GM21576 (cell line): Measurements from ENCODE around the gene DHRS11.
A peak's percentile ranks its signal among the peaks of the same experiment; 100 is the strongest.

Source experiments
- ATAC-seq: cut with Tn5 transposase; IDR thresholded peaks from one replicate; pipeline ENCODE4 v1.9.1; 2021; ENCODE audit warnings: mild to moderate bottlenecking, moderate library complexity; ENCODE audit not compliant: unreplicated experiment

Gene DHRS11, protein sequence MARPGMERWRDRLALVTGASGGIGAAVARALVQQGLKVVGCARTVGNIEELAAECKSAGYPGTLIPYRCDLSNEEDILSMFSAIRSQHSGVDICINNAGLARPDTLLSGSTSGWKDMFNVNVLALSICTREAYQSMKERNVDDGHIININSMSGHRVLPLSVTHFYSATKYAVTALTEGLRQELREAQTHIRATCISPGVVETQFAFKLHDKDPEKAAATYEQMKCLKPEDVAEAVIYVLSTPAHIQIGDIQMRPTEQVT

DNA sequence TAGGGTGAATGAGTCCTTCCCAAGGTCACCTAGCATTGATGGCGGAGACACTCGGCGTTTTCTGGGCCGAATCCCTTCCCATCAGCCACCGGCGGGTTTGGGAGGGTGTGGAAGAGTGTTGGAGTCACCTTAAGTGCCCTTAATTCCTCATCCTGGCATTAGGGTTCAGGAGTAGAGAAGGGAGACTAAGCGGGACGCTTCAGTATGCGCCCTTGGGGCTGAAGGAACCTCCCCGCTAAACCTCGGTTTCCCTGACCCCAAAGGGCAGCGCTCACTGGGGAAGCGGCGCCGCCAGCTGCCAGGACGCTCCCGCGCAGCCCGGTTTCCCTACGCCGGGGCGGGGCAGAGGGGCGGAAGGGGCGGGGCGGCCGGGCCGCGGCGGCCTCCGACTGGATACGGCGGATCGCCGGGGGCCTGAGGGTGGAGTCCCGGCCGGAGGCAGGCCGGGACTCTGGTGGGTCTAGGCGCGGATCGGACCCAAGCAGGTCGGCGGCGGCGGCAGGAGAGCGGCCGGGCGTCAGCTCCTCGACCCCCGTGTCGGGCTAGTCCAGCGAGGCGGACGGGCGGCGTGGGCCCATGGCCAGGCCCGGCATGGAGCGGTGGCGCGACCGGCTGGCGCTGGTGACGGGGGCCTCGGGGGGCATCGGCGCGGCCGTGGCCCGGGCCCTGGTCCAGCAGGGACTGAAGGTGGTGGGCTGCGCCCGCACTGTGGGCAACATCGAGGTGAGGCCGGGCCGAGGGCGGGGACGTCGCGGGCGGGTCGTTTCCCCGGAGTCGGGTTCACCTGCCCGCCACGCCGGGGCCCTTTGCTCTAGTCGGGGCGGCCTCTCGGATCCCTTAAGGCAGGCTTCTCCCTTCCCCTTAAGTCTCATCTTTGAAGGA, at the start of gene DHRS11:
DHRS11 (plus strand) TSS at position 446 of the 882 bp plus-strand sequence; CDS start at position 577, 131 bp downstream.
- peak; percentile 57 for ATAC-seq

DNA sequence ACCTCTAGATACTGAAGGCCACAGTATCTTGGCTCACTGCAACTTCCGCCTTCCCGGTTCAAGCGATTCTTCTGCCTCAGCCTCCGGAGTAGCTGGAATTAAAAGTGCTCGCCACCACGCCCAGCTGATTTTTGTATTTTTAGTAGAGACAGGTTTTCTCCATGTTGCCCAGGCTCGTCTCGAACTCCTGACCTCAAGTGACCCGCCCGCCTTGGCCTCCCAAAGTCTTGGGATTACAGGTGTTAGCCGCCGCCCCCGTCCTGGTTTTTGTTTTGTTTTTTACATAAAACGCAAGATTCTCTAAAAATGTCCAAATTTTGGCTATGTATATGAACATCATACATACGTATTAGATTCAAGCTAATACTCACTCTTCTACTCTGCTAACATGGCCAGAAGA, 48.9 kb upstream of the DHRS11 start:
- no peak for ATAC-seq

DNA sequence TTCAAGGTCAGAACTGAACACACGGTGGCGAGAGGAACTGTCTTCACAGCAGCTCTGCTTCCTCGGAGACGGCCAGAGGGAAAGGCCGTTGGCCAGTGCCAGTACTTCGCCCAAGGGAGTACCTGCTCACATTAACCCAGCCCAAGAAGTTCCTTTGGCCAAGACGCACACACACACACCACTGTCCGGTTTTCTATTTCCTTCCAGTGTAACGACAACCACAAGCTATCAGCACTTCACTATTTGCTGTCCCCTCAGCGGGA, 47.7 kb upstream of the DHRS11 start:
- peak; percentile 15 for ATAC-seq

DNA sequence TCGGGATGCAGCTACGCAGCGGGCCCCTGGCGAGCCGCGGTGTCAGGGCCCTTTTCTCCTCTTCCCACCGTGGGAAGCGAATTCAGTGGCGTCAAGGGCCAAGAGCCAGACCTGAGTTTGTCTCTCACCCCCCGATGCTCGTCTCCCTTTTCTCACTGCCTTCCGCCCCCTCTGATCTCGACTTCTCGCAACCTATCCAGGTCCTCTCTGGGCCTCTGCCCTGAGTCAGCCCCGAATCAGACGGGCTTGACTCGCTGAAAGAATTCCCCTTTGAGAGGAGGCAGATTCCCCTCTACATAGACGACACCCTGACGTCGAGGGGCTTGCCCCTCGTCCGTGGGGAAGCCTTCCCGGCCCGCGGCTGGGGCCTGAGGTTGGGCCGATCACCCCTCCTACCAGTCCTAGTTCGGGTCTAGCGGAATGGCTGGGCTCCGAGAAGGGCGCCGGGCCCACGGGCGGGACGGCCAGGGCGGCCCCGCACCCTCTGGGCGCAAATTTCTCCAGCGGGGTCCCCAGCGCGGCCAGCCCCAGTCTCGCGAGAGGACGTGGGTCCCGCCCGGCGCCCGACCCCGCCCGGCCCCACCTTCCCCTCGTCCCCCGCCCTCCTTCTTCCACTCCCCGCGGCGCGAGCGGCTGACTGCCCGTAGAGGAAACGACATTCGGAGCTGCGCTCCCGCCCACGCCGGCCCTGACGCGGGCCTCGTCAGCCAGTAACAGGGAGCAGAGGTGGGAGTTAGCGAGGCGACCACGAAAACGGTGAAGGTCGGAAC, 47.2 kb upstream of the DHRS11 start, which contains the start of gene GGNBP2:
GGNBP2 (plus strand) TSS at position 613 of the 770 bp plus-strand sequence. CDS start 806 bp downstream, outside the sequence.
- ATAC-seq, result peak; percentile 37

DNA sequence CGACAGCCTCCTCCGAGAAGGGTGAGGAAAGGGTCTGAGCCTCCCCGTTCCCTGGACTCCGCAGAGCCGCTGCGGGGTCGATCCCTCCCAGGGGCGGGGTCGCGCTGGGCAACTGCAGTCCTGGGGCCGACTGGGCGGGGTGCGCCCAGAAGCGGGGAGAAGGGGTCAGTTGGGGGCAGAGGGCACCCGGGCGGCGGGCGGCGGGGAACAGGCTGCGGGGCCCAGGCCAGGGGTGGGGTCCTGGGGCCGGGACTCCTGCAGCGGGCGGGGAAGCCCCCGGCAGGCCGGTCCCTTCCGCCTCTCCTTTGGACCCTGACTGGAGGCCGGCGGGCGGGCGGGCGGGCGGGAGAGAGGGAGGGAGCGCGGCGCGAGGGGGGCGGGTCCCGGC, 46.6 kb upstream of the DHRS11 start:
- ATAC-seq, result peak; percentile 22

DNA sequence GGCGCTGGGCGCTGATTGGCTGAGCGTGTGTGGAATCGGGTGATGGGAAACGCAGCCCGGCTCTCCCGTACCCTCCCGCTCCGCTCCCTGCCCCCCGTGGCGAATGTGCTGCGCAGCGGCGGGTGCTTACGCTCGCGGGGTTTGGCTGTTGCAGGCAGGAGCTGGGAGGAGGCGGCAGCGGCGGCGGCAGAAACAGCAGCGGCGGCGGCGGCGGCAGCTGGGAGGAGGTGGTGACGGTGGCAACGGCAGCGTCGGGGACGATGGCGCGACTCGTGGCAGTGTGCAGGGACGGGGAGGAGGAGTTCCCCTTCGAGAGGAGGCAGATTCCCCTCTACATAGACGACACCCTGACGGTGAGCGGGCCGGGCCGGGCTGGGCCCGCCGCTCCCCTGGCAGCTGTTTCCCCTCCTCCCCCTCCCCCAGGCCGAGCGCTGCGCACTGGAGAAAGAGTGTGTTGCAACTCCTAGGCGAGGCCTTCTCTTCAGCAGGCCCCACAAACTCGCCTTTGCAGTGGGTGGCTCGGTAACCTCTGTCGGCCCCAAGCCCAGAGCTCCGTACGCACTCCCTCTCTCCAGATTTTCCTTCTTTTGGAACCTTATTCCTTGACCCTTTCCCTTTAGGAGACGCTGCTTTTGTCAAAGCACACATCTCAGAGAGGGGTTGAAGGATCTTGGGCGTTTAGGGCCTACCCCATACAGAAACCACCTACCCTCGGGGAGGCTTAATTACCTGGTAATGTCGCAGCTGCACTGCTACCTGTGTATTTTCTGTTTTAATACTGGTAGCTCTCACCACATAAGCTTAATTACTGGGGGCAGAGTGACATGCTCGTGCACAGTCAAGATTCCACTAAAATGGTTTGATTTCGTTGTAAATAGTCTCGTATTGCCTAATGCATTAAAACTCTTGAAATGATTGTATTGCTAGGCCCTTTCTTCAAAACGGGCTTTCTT, 45.9 kb upstream of the DHRS11 start:
- peak; percentile 69 for ATAC-seq

DNA sequence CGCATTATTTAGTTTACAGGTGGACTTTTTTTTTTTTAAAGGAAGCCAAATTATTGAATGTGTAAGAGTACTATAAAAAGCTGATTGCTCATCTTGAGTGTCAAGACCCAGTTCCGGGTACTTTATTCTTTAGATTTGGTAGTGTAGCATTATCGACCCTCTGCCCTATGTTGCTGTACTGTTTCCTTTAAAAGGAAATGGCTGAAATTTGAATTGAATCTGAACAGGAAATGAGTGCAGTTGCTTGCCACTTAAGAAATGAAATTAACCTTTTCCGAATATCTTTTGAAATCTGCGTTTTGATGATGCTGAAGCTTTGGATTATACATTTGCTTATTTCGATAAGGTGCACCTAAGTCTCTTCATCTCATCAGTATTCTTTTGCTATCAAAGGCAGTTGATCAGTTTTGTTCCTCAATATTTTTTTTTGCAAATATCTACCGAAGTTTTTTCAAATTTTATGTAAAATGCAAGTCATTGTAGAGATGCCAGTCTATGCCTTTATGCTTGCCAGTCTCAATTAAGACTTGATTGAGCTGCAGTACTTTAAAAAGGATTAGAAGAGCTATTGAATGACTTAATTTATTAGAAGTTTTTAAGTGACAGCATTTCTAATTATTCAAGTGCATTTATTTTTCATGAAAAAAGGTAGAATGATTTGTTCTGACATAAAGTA, 45.1 kb upstream of the DHRS11 start:
- ATAC-seq, result no peak

DNA sequence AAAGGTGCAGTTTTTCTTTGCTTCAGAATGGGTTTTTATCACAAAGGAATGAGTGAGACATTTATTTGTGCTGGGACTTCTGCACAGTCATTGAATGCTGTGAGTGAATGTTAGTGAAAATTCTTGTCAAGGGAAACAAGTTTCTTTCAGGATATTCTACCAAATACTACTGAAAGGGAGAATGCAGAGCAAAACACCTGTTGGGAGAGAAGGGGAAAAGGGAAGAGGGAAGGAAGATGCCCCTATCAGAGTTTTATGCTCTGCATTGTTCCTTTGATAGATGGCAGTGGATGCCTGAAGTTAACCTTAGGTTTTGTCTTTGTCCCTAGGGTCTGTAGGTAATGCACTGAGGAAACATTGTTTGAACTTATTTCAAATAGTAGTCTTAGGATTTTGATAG, 43.9 kb upstream of the DHRS11 start:
- ATAC-seq, result no peak

DNA sequence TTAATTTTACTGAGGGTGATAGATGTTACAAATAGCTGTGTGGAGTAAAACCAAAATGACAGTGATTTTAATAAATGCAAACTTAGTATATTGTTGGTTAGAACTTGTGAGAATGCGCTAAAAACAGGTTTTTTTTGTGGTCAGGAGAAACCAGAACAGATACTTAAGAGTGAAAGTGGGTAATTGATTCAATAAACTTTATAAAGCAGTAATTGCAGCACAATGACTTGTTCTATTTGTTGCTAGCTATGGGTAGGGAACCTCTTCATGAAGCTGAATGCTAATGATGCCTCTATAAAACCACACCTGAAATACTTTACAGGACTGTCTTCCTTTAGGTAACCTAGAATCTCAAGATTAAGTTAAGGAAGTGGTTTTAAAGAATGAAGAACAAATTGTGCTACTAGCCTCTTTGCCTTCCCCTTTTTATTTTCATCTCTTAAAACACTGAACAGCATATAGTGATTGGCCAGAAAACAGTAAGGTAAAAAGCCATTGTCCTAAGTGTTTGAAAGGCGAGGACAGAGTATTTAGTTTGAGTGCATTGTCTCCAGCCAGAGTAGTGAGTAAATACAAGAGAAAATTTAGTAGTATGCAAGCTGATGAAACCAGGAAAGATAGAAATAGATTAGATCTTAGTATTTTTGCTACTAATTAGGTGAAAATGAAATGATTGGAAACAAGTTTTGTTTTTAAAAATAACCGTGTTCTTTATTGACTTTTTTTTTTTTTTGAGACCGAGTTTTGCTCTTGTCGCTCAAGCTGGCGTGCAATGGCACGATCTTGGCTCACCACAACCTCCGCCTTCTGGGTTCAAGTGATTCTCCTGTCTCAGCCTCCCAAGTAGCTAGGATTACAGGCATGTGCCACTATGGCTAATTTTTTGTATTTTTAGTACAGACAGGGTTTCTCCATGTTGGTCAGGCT, 40.9 kb upstream of the DHRS11 start:
- no peak for ATAC-seq

DNA sequence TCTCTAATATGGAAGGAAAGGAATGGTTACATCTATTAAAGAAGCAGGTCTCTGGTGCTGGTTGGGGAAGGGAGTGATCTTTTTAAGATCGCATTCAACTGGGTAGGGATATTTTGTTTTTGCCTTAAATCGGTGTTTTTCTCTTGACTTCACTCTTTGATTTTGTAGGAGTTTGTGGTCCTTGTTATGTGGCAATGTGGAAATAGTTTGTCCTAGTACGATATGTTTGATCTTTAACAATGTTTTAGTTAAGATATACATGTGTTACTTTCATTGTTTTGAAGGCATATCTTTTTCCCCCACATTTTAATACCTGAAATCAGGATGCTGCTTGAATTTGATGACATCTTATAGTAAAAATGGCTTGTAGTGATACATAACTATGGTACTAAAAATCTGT, 38.2 kb upstream of the DHRS11 start:
- no peak for ATAC-seq

DNA sequence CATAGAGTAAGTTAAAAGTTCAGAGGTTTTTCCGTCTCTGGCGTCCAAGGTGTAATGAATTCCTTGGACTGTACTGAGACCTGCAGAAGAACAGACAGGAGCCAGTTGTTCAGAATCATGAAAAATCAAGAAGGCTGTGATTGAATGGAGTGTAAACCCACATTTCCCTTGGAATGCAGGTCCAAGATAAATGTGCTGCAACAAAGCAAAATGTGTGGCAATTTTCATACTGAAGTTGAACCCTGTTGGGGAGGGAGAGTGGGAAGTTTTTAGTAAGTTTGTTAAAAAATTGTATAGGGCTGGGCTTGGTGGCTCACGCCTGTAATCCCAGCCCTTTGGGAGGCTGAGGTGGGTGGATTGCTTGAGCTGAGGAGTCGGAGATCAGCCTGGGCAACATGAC, 25.6 kb upstream of the DHRS11 start:
- ATAC-seq, result no peak

DNA sequence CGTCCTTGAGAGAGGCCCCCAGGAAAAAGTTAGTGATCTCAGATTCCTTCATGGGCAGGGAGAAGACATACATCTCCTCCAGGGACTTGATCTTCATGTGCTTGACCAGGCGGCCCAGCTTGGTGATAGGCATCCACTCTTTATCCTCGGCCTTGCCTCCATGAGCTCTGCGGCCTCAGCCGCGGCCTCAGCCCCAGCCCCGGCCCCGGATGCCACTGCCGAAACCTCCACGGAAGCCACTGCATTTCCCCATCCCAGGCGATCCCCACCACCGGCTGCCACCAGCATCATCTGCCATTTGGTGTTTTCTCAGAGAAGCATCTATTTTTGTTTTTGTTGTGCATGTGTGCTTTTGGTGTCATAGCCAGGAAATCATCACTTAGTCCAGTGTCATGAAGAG, 16.7 kb upstream of the DHRS11 start:
- no peak for ATAC-seq

DNA sequence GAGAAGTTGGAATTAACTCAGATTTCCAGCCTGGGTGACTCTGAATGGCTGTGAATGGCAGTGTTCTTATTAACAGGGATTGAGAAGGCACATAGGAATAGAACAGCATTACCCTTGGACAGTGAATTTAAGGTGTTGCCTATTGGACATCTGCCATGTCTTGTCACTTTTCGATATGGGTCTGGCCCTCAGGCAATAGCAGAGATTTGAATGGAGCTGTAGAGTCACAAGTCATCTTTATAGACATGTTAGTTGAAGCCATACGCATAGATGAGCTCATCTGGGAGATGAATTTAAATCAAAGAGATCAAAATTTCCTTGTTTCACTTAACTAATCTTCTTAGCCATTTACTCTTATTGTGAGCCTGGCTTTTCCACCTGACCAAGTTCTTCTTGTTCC, 14.9 kb upstream of the DHRS11 start:
- no peak for ATAC-seq

DNA sequence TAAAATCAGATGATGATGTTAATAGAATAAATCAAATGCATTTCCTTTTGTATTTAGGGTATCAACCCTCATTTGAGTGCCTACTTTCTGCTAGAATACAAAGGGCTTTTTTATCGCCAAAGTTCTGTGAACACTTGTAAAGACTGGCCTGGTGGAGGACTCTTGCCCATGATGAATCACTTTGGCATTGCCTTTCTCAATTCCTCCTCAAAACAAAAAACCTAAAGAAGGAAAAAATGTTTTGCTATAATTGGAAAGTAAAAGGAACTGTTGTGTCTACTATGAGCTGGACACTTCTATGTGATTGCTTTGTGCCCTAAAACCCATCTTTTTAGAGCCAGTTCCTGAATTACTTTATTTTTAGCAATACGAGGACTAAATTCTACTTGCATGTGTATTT, 13.0 kb upstream of the DHRS11 start:
- no peak for ATAC-seq

DNA sequence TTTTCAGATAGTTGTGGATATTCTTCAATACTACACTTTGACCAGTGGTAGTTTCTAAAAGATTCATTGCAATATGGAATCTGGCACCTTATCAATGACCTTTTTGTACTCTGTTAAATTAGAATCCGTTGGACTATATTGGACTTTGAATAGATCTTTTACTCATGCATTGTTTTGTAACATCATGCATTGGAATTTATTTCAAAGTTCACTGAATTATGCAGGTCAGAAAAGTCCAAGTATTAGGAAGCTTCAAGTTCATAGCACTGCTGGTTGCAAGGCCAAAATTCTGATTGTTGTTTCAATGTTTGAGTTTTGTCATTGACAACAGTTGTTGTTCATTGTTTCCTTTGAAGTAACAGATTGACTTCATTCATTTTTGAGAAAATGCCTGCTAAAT, 7.9 kb upstream of the DHRS11 start:
- ATAC-seq, result no peak

DNA sequence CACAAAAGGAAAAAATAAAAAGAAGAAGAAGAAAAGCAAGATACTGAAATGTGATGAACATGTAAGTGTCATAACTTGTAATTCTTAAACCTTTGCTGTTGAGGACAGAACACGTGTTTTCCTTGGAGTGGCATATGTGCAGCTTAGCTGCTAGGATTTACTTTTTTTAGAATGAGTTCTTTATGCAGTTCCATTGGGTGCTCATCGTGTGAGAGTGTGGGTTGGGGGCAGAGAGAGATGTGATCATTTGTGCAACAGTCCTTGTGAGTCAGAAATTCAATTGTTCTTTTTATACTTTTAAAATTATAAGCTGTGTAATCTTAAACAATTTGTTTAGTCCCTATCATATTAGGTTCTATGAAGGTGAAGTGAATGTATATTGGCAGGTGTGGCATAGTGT, 5.5 kb upstream of the DHRS11 start:
- ATAC-seq, result no peak

DNA sequence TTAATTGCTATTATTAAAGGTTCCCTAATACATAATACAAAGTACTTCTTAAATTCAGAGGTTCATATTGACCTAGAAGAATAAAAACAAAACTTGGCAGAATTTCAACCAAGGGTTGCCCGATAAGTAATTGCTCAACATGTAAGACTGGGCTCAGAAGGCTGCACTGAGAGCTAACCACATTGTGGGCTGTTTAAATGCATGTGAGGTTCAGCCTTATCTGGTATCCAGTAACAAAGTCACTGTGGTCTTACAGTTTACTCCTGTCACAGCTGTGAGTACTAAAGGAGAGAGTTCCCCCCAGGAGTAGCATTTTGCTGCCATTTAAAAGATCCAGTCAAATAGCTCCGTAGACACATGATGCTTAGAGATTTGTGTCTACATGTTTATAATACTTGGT, 1.6 kb upstream of the DHRS11 start:
- no peak for ATAC-seq

DNA sequence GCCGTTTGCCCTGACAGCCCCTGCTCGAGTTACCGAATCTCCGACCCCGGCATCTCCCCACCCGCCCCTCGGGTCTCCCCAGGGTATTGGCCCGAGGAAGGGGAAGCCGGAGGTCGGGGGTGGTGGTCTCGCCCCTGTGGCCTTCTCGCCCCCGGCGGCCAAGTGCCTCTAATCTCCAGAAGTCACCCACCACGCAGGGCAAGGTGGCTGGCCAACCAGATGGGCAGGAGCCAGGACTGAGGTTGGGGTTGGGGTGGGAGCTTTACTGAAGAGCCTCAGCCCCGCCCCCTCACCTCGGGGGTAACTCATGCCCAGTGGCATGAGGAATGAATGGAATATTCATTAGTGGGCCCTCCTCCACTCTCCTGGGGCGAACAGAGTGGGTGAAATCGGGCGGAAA, 637 bp downstream of the DHRS11 start:
- ATAC-seq, result no peak

DNA sequence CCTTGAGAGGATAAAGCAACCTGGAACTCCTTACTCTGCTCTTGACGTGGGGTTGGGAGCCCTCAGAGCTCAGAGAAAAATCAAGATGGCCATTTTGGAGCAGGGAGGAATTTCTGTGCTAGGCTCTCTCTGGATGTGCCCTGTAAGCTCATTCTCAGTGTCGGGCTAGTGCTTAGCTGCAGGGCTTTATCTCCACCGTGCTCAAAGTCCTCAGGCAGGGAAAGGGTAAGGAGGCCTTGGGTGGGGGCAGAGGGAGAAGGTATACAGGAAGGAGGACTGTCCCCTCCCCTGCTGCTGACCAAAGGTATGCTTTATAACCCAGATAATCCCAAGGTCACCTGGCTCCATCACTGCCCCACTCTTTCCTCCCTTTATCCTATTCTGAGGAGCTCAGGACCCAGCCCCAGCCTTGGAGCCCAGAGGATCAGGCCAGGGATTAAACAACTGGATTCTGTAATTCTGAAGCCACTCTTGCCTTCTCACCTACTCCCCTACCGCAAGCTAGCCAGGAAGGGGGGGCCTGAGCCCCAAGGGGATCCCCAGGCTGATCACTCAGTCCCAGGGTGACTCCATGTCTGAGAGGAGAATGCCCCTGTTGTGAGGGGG, 1.1 kb downstream of the DHRS11 start:
- ATAC-seq, result no peak
